Natural killer cell (primary cell): ENCODE measurements around the gene DOCK1. TPM values are rescaled to one million over a fixed set of nuclear protein-coding genes. Genes with fewer than 3 reads are reported as not detected.

Source experiments
- ATAC-seq, 3 donors: fragments of 150-1000 bp in 2 of 3; fragments of 200-7000 bp in 1 of 3; cut with Tn5 transposase; 1 replicate in 1 of 3; 2 replicates in 2 of 3; pipeline ENCODE4 v1.10.0; 2021; ENCODE audit warnings: mild to moderate bottlenecking in 2 of 3, moderate library complexity in 2 of 3
- DNase-seq, 2 donors: peaks; one replicate each; pipeline versions ENCODE4 v3.0.0 to v3.0.0-alpha.2; 2013 to 2021; ENCODE audit warnings: mixed read lengths in 1 of 2
- H3K27ac ChIP-seq: one replicate; pipeline ENCODE4 v1.5.1; 2013; ENCODE audit warnings: mild to moderate bottlenecking, low read length
- H3K27me3 ChIP-seq: one replicate; pipeline ENCODE4 v1.6.1; 2013; ENCODE audit warnings: low read length; ENCODE audit not compliant: control insufficient read depth, insufficient read depth
- H3K36me3 ChIP-seq: one replicate; pipeline ENCODE4 v1.6.1; 2013; ENCODE audit warnings: low read length; ENCODE audit not compliant: control insufficient read depth, insufficient read depth
- H3K4me1 ChIP-seq: one replicate; pipeline ENCODE4 v1.6.1; 2013; ENCODE audit warnings: low read length; ENCODE audit not compliant: control insufficient read depth, insufficient read depth
- H3K4me3 ChIP-seq: one replicate; pipeline ENCODE4 v1.5.1; 2013; ENCODE audit warnings: low read length
- H3K9me3 ChIP-seq: one replicate; pipeline ENCODE4 v1.6.1; 2013; ENCODE audit warnings: low read length; ENCODE audit not compliant: control insufficient read depth, insufficient read depth
- H3K27ac Mint-ChIP-seq, 2 donors: one replicate each; pipeline ENCODE4 v1.8.0; 2022; ENCODE audit warnings: mild to moderate bottlenecking in 2 of 2, mixed read lengths in 2 of 2, moderate library complexity in 1 of 2
- H3K27me3 Mint-ChIP-seq, 2 donors: one replicate each; pipeline ENCODE4 v1.8.0; 2022; ENCODE audit warnings: low read depth in 2 of 2, mixed read lengths in 2 of 2
- H3K36me3 Mint-ChIP-seq: one replicate; pipeline ENCODE4 v1.8.0; 2022; ENCODE audit warnings: mixed read lengths
- H3K4me1 Mint-ChIP-seq, 2 donors: one replicate each; pipeline ENCODE4 v1.8.0; 2022; ENCODE audit warnings: mixed read lengths in 2 of 2
- H3K4me3 Mint-ChIP-seq: one replicate; pipeline ENCODE4 v1.8.0; 2022; ENCODE audit warnings: mild to moderate bottlenecking, moderate library complexity, mixed read lengths
- H3K9me3 Mint-ChIP-seq, 2 donors: one replicate each; pipeline ENCODE4 v1.8.0; 2022; ENCODE audit warnings: mixed read lengths in 2 of 2
- WGBS: methylation state at CpG from one replicate; pipeline ENCODE4 v1.1.7; 2013; ENCODE audit warnings: missing lambda C conversion rate; ENCODE audit not compliant: insufficient coverage; 5-methylcytosine and 5-hydroxymethylcytosine counted together
- intact Hi-C: fragments of 100-400 bp; cut with micrococcal nuclease; formaldehyde crosslinking; loops from one replicate; pipeline ENCODE4 v1.14.2; 2022
- total RNA-seq, 4 donors: library from RNA; stranded (reverse); fragments of 120-200 nt in 1 of 4; gene quantifications; one replicate each; pipeline versions ENCODE4 v1.2.3 to v1.2.4, GENCODE V29; 2013 to 2022
- TF ChIP-seq, protein P1 (sequence below): fragments of 200-600 bp; IDR thresholded peaks from one replicate; pipeline ENCODE4 v1.8.0; 2022; ENCODE audit warnings: antibody characterized with exemption

The DOCK1 gene
- total RNA-seq, 3 donors from 2014 or later (not counting 1 experiment from before 2014, with no cell fraction given): 0.07 to 0.12 (median 0.08) TPM

DNA sequence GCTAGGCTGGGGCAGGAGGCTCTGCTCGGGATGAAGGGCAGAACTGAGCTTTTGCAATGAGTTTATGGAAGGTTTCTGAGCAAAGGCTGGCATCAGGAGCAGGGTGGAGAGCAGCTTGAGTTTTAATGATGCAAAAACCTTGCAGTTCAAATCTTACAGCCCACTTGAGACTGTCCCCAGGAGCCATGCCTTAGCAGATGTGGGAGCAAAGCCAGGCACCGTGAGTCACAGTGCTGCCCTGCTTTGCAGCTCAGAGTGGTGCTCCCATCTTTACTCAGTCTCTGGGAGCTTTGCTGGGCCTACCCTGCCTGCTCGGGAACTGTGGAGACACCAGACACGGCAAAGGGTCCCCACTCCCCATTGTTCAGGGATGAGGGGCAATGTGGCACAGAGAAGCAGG, 521.5 kb downstream of the DOCK1 start:
- Mint-ChIP-seq H3K27ac (no peak overlapping the region), H3K9me3 (no peaks in the 10 kb centered on the region), H3K4me3 (no peak overlapping the region), H3K4me1 (no peaks in the 10 kb centered on the region), H3K36me3 (no peaks in the 10 kb centered on the region), H3K27me3 (no peaks in the 10 kb centered on the region)
- Histone ChIP-seq H3K27ac (no peak overlapping the region), H3K9me3 (peaks cover 8% of the 10 kb centered on the region), H3K4me1 (no peaks in the 10 kb centered on the region), H3K4me3 (no peak overlapping the region), H3K36me3 (no peaks in the 10 kb centered on the region), H3K27me3 (no peaks in the 10 kb centered on the region)
- TF ChIP-seq, protein P1, sequence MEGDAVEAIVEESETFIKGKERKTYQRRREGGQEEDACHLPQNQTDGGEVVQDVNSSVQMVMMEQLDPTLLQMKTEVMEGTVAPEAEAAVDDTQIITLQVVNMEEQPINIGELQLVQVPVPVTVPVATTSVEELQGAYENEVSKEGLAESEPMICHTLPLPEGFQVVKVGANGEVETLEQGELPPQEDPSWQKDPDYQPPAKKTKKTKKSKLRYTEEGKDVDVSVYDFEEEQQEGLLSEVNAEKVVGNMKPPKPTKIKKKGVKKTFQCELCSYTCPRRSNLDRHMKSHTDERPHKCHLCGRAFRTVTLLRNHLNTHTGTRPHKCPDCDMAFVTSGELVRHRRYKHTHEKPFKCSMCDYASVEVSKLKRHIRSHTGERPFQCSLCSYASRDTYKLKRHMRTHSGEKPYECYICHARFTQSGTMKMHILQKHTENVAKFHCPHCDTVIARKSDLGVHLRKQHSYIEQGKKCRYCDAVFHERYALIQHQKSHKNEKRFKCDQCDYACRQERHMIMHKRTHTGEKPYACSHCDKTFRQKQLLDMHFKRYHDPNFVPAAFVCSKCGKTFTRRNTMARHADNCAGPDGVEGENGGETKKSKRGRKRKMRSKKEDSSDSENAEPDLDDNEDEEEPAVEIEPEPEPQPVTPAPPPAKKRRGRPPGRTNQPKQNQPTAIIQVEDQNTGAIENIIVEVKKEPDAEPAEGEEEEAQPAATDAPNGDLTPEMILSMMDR: no peak
- intact Hi-C loops: no loop called here
- WGBS: 92% methylated on average over 4 of the region's 4 CpGs
- no peak for ATAC-seq
- DNase-seq: no peak

DNA sequence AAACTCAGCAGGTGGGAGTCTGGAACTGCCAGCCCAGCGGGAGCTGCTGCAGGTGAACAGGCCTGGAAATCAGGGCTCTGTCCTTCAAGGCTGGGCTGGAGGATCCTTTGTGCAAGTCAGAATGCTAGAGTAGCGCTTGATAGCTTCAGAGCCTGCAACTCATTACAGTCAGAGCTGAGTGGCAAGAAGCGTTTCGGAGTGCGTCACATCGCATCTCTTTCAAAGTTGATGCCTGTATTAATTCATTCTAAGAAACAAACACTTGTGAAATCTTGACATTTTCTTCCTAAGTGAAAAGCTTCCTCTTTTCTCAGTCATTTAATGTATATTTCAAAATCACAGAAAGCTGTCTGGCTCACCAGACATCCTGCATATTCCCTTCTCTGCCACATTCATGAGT, 522.7 kb downstream of the DOCK1 start:
- Mint-ChIP-seq H3K9me3 (no peaks in the 10 kb centered on the region), H3K36me3 (no peaks in the 10 kb centered on the region), H3K4me3 (no peak overlapping the region), H3K27me3 (no peaks in the 10 kb centered on the region), H3K4me1 (peaks cover 0 to 8% of the 10 kb centered on the region in 2 donors), H3K27ac (no peak overlapping the region)
- Histone ChIP-seq H3K4me3 (no peak overlapping the region), H3K4me1 (no peaks in the 10 kb centered on the region), H3K9me3 (peaks cover 8% of the 10 kb centered on the region), H3K27me3 (no peaks in the 10 kb centered on the region), H3K36me3 (no peaks in the 10 kb centered on the region), H3K27ac (no peak overlapping the region)
- DNase-seq: no peak
- 94% methylated on average over 6 of the region's 6 CpGs for WGBS
- TF ChIP-seq, protein P1: no peak
- ATAC-seq: no peak
- intact Hi-C loops: no loop called here

DNA sequence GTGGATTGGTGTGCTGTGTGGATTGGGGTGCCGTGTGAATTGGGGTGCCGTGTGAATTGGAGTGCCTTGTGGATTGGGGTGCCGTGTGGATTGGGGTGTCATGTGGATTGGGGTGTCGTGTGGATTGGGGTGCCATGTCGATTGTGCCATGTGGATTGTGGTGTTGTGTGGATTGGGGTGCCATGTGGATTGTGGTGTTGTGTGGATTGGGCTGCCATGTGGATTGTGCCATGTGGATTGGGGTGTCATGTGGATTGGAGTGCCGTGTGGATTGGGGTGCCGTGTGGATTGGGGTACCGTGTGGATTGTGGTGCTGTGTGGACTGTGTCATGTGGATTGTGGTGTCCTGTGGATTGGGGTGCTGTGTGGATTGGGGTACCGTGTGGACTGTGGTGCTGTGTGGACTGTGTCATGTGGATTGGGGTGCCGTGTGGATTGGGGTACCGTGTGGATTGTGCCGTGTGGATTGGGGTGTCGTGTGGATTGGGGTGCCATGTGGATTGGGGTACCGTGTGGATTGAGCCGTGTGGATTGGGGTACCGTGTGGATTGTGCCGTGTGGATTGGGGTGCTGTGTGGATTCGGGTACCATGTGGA, 523.3 kb downstream of the DOCK1 start:
- Mint-ChIP-seq H3K4me3 (no peak overlapping the region), H3K4me1 (peaks cover 0 to 8% of the 10 kb centered on the region in 2 donors), H3K36me3 (no peaks in the 10 kb centered on the region), H3K27me3 (no peaks in the 10 kb centered on the region), H3K27ac (no peak overlapping the region), H3K9me3 (no peaks in the 10 kb centered on the region)
- no peaks in the 10 kb centered on the region for H3K4me1 ChIP-seq
- no peak for DNase-seq
- TF ChIP-seq, protein P1: no peak
- intact Hi-C loops: no loop called here
- H3K36me3 ChIP-seq: no peaks in the 10 kb centered on the region
- H3K9me3 ChIP-seq: peaks cover 8% of the 10 kb centered on the region
- H3K27me3 ChIP-seq: no peaks in the 10 kb centered on the region
- H3K4me3 ChIP-seq: no peak overlapping the region
- no peak overlapping the region for H3K27ac ChIP-seq
- ATAC-seq: no peak
- 93% methylated on average over 18 of the region's 18 CpGs for WGBS
